ENCODE measurements around the gene RNF167.
A peak's percentile ranks its signal among the peaks of the same experiment; 100 is the strongest.

The RNF167 gene

DNA sequence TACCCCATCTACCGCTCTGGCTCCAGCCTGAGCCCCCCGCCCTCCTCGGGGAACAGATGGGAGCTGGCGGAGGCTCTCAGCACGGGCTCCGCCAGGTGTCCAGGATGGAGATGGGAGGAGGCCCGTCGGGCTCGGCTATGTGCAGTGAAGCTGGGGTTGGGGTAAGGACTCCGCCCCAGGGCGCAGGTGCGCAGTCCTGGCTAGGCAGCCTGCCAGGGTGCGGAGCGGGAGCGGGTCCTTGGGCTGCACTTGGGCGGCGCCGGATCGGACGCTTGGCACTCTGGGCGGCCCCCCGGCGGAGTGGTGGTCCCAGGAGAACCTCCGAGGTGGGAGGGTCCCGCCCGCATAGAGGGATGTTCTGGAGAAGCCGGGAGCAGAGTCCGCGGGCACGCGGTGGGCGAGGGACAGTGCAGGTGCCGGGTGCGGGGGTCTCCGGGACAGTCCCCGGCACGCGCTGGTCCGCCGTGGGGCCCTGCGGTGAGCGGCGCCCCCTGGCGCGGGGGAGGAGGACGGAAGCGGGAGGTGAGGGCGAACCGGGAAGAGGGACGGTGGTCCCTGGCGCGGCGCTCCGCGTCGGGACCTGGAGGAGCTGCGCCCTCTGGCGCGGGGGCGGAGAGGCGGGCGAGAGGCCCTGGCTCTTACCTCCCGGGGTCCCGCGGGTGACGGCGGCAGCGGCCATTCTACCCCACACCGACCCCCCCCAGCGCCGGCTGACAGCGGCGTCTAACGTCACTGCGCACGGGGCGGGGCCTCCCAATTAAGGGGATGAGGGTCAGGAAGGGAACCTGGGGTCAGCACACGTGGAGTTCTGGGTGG is 47.1 kb downstream of the RNF167 start, which contains the start of gene CAMTA2:
CAMTA2 (minus strand) TSS at position 725 of the 816 bp plus-strand sequence. CDS start 1,453 bp downstream, outside the sequence.
- peak; percentile 95 for DNase-seq

DNA sequence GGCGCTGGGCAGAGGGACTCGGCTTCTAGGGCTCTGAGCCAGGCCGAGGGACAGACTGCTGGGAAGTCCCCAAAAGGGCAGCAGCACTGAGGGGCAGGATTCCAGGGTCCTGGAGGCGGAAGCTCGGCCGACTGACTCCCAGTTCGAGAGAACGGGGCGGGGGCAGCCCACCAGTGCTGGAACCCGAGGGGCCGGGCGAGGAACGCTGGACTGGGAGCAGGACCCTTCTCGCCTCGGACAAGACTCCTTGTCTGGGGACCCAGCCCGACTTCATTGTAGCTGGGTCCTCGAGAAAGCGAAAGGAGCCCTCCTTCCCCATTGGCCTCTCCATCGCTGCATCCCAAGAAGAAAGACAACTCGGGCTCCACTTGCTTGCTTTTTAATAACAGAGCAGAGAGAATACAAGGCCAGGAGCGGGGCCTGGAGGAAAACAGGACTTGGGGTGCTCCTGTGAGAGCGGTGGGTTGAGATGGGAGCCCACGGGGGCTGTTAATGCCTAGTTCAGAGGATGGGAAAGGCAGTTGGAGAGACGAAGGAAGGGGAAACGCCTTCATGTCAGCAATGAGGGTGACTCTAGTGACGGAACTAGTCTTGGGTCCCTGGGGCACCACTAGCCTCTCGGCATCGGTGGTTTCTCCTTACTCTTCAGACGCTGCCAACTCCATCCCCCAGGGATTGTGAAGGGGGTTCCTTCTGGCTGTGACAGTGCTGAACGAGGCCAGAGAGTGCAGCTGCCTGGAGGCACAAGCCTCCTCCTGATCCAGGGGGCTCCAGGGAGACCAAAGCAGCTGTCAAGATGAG is 47.9 kb downstream of the RNF167 start:
- DNase-seq, result no peak

DNA sequence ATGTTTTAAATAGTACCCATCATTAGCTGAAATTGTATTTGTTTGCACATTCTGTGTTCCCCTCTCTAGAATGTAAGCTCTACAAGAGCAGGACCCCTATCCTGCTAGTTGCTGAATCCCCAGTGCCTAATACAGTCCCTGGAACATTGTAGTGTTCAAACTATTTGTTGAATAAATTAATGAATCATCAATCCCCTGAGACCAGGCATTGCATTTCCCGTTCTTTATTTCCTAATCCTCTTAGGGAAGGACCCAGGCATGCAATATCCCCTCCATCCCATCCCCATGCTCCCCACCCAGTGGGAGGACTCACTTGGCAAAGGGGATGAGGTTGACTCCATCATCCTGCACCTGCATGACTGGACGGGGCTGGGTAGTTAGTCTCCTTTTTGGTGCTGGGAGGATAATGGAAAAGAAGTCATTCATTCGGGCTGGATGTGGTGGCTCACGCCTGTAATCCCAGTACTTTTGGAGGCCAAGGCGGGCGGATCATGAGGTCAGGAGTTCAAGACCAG is 54.1 kb downstream of the RNF167 start:
- DNase-seq, result no peak

All from stimulated activated CD4-positive, alpha-beta T cell treated with anti-CD3 and anti-CD28 coated beads, Interleukin-15, amount 100 ng/mL, for 24 hours (primary cell).